ENCODE data around the gene HTRA3.

The HTRA3 gene

DNA sequence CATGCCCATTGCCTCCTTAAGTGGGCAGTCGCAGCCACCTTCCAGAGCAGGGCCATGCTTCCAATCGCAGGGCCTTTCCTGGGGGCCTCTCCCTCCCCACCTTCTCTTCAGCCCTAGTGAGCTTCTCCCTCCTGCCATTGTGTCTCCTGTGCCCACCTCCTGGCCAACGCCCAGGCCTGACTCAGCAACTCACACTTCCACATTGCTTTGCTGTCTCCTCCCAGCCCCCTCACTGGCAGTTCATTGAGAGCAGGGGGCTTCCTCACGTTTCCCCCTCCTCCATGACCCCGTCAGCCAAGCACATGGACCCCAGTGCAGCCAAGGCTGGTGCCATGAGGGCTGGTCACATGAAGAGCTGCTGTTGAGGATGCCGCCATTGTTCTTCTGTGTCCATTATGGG is 25.9 kb downstream of the HTRA3 start:
- Histone ChIP-seq H3K9ac (ENCODE audit: low read length) (no peak overlapping the region), H3K9me3 (ENCODE audit: insufficient read depth, low read length) (no peaks in the 10 kb centered on the region), H3K4me3 (ENCODE audit: low read length) (no peak overlapping the region), H3K4me1 (ENCODE audit: low read length) (peaks cover 1% of the 10 kb centered on the region; the same call in 1 of the 2 replicates), H3K27ac (ENCODE audit: low read length) (no peak overlapping the region), H4K20me1 (ENCODE audit: insufficient read depth, low read length) (no peaks in the 10 kb centered on the region), H3K36me3 (replicated peaks; ENCODE audit: low read depth, low read length) (no peaks in the 10 kb centered on the region), H3K4me2 (ENCODE audit: low read length) (no peak overlapping the region), H2AFZ (ENCODE audit: low read depth, low read length) (no peak overlapping the region), H3K27me3 (ENCODE audit: low read depth, low read length) (0 out of 2 replicates have a peak, but pooled peaks cover 3% of the 10 kb centered on the region), H3K79me2 (ENCODE audit: low read length) (no peaks in the 10 kb centered on the region)
- no peak for TF ChIP-seq EZH2phosphoT487 (IDR thresholded peaks at IDR 0.05; ENCODE audit: low read depth)
- TF ChIP-seq, protein P1, sequence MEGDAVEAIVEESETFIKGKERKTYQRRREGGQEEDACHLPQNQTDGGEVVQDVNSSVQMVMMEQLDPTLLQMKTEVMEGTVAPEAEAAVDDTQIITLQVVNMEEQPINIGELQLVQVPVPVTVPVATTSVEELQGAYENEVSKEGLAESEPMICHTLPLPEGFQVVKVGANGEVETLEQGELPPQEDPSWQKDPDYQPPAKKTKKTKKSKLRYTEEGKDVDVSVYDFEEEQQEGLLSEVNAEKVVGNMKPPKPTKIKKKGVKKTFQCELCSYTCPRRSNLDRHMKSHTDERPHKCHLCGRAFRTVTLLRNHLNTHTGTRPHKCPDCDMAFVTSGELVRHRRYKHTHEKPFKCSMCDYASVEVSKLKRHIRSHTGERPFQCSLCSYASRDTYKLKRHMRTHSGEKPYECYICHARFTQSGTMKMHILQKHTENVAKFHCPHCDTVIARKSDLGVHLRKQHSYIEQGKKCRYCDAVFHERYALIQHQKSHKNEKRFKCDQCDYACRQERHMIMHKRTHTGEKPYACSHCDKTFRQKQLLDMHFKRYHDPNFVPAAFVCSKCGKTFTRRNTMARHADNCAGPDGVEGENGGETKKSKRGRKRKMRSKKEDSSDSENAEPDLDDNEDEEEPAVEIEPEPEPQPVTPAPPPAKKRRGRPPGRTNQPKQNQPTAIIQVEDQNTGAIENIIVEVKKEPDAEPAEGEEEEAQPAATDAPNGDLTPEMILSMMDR (IDR thresholded peaks at IDR 0.05; ENCODE audit: low read depth, low read length), result no peak

GRCh38 chr4:8296491-8296890 is 26.9 kb downstream of the HTRA3 start:
- Histone ChIP-seq H2AFZ (ENCODE audit: low read depth, low read length) (no peak overlapping the region), H3K79me2 (ENCODE audit: low read length) (no peaks in the 10 kb centered on the region), H3K4me3 (ENCODE audit: low read length) (no peak overlapping the region), H3K4me1 (ENCODE audit: low read length) (no peaks in the 10 kb centered on the region), H3K27me3 (ENCODE audit: low read depth, low read length) (0 out of 2 replicates have a peak, but pooled peaks cover 3% of the 10 kb centered on the region), H3K27ac (ENCODE audit: low read length) (no peak overlapping the region), H4K20me1 (ENCODE audit: insufficient read depth, low read length) (no peaks in the 10 kb centered on the region), H3K9ac (ENCODE audit: low read length) (no peak overlapping the region), H3K36me3 (replicated peaks; ENCODE audit: low read depth, low read length) (no peaks in the 10 kb centered on the region), H3K4me2 (ENCODE audit: low read length) (no peak overlapping the region), H3K9me3 (ENCODE audit: insufficient read depth, low read length) (no peaks in the 10 kb centered on the region)
- TF ChIP-seq, protein P1 (IDR thresholded peaks at IDR 0.05; ENCODE audit: low read depth, low read length), result no peak
- TF ChIP-seq EZH2phosphoT487 (IDR thresholded peaks at IDR 0.05; ENCODE audit: low read depth), result no peak

GRCh38 chr4:8297141-8297601 is 27.6 kb downstream of the HTRA3 start:
- H3K9ac ChIP-seq (ENCODE audit: low read length), result no peak overlapping the region
- no peak overlapping the region for H2AFZ ChIP-seq (ENCODE audit: low read depth, low read length)

GRCh38 chr4:8297691-8298485 is 28.3 kb downstream of the HTRA3 start:
- TF ChIP-seq EZH2phosphoT487 (IDR thresholded peaks at IDR 0.05; ENCODE audit: low read depth), result no peak
- TF ChIP-seq, protein P1 (IDR thresholded peaks at IDR 0.05; ENCODE audit: low read depth, low read length), result no peak
- Histone ChIP-seq H3K36me3 (replicated peaks; ENCODE audit: low read depth, low read length) (no peaks in the 10 kb centered on the region), H3K4me2 (ENCODE audit: low read length) (no peak overlapping the region), H3K79me2 (ENCODE audit: low read length) (no peaks in the 10 kb centered on the region), H3K9ac (ENCODE audit: low read length) (no peak overlapping the region), H3K9me3 (ENCODE audit: insufficient read depth, low read length) (no peaks in the 10 kb centered on the region), H3K27me3 (ENCODE audit: low read depth, low read length) (peaks cover 5% of the 10 kb centered on the region; the same call in 1 of the 2 replicates), H3K27ac (ENCODE audit: low read length) (no peak overlapping the region), H3K4me1 (ENCODE audit: low read length) (no peaks in the 10 kb centered on the region), H4K20me1 (ENCODE audit: insufficient read depth, low read length) (no peaks in the 10 kb centered on the region), H3K4me3 (ENCODE audit: low read length) (no peak overlapping the region), H2AFZ (ENCODE audit: low read depth, low read length) (no peak overlapping the region)

More at GRCh38 chr4:8297141-8297601, 27.6 kb downstream of the HTRA3 start:
- H3K4me3 ChIP-seq (ENCODE audit: low read length), result no peak overlapping the region
- H3K27me3 ChIP-seq (ENCODE audit: low read depth, low read length), result 0 out of 2 replicates have a peak, but pooled peaks cover 3% of the 10 kb centered on the region
- no peak for TF ChIP-seq EZH2phosphoT487 (IDR thresholded peaks at IDR 0.05; ENCODE audit: low read depth)
- TF ChIP-seq, protein P1 (IDR thresholded peaks at IDR 0.05; ENCODE audit: low read depth, low read length), result no peak
- no peaks in the 10 kb centered on the region for H4K20me1 ChIP-seq (ENCODE audit: insufficient read depth, low read length)
- no peaks in the 10 kb centered on the region for H3K36me3 ChIP-seq (replicated peaks; ENCODE audit: low read depth, low read length)
- no peak overlapping the region for H3K4me2 ChIP-seq (ENCODE audit: low read length)
- H3K9me3 ChIP-seq (ENCODE audit: insufficient read depth, low read length), result no peaks in the 10 kb centered on the region
- H3K4me1 ChIP-seq (ENCODE audit: low read length), result no peaks in the 10 kb centered on the region
- no peaks in the 10 kb centered on the region for H3K79me2 ChIP-seq (ENCODE audit: low read length)
- no peak overlapping the region for H3K27ac ChIP-seq (ENCODE audit: low read length)
